ENCODE results near the gene KRT36.
A peak's percentile ranks its signal among the peaks of the same experiment; 100 is the strongest.

KRT36 gene

GRCh38 chr17:41456204-41456603, 33.5 kb downstream of the KRT36 start:
- Histone ChIP-seq H3K9ac (no peak overlapping the region), H3K27ac (no peak overlapping the region), H3K27me3 (no peaks in the 10 kb centered on the region), H4K20me1 (no peaks in the 10 kb centered on the region), H3K4me1 (0 out of 20 replicates have a peak, but pooled peaks cover 0 to 5% (median 0%) of the 10 kb centered on the region in 10 experiments), H3K4me2 (no peak overlapping the region), H3K4me3 (no peak overlapping the region), H3K9me3 (replicated peaks in 1 of 11) (peaks cover 0 to 11% (median 0%) of the 10 kb centered on the region in 11 experiments; a peak in 2 of 22 replicates), H3K36me3 (no peaks in the 10 kb centered on the region)
- no peak for TF ChIP-seq Cebpa-rat (IDR thresholded peaks at IDR 0.05)

GRCh38 chr17:41455236-41455635, 34.5 kb downstream of the KRT36 start:
- Histone ChIP-seq H4K20me1 (no peaks in the 10 kb centered on the region), H3K4me2 (no peak overlapping the region), H3K27me3 (no peaks in the 10 kb centered on the region), H3K9me3 (replicated peaks in 1 of 11) (peaks cover 0 to 18% (median 5%) of the 10 kb centered on the region in 11 experiments; a peak in 2 of 22 replicates), H3K4me1 (0 out of 20 replicates have a peak, but pooled peaks cover 0 to 5% (median 0%) of the 10 kb centered on the region in 10 experiments), H3K4me3 (no peak overlapping the region), H3K27ac (no peak overlapping the region), H3K9ac (no peak overlapping the region), H3K36me3 (no peaks in the 10 kb centered on the region)
- no peak for TF ChIP-seq Cebpa-rat (IDR thresholded peaks at IDR 0.05)

GRCh38 chr17:41453066-41453465, 36.6 kb downstream of the KRT36 start:
- Histone ChIP-seq H3K4me3 (no peak overlapping the region), H4K20me1 (no peaks in the 10 kb centered on the region), H3K27me3 (no peaks in the 10 kb centered on the region), H3K4me1 (0 out of 20 replicates have a peak, but pooled peaks cover 0 to 5% (median 0%) of the 10 kb centered on the region in 10 experiments), H3K4me2 (no peak overlapping the region), H3K36me3 (no peaks in the 10 kb centered on the region), H3K27ac (no peak overlapping the region), H3K9me3 (replicated peaks in 1 of 11) (peaks cover 0 to 18% (median 5%) of the 10 kb centered on the region in 11 experiments; a peak in 2 of 22 replicates), H3K9ac (no peak overlapping the region)
- no peak for TF ChIP-seq Cebpa-rat (IDR thresholded peaks at IDR 0.05)

- H3K27me3 ChIP-seq, result no peaks in the 10 kb centered on the region
- H3K27ac ChIP-seq, result no peak overlapping the region
- no peaks in the 10 kb centered on the region for H3K36me3 ChIP-seq
- no peak overlapping the region for H3K4me3 ChIP-seq
- H3K4me1 ChIP-seq, result 0 out of 20 replicates have a peak, but pooled peaks cover 0 to 5% (median 0%) of the 10 kb centered on the region in 10 experiments
- H3K9me3 ChIP-seq (replicated peaks in 1 of 11), result peaks cover 0 to 18% (median 5%) of the 10 kb centered on the region in 11 experiments; a peak in 2 of 22 replicates
- no peak overlapping the region for H3K9ac ChIP-seq
- no peak for TF ChIP-seq Cebpa-rat (IDR thresholded peaks at IDR 0.05)
- H4K20me1 ChIP-seq, result no peaks in the 10 kb centered on the region
- H3K4me2 ChIP-seq, result no peak overlapping the region
Observed at GRCh38 chr17:41452281-41452680, 37.4 kb downstream of the KRT36 start.

GRCh38 chr17:41451154-41451728, 38.5 kb downstream of the KRT36 start:
- no peak for TF ChIP-seq Cebpa-rat (IDR thresholded peaks at IDR 0.05)
- Histone ChIP-seq H3K4me2 (no peak overlapping the region), H3K36me3 (no peaks in the 10 kb centered on the region), H4K20me1 (no peaks in the 10 kb centered on the region), H3K4me3 (no peak overlapping the region), H3K27me3 (no peaks in the 10 kb centered on the region), H3K9ac (no peak overlapping the region), H3K9me3 (replicated peaks in 1 of 11) (peaks cover 0 to 18% (median 5%) of the 10 kb centered on the region in 11 experiments; a peak in 2 of 22 replicates), H3K27ac (no peak overlapping the region), H3K4me1 (peaks cover 0 to 6% (median 5%) of the 10 kb centered on the region in 10 experiments; a peak in 10 of 20 replicates)

- Histone ChIP-seq H3K36me3 (no peaks in the 10 kb centered on the region), H3K9ac (no peak overlapping the region), H3K4me1 (peaks cover 0 to 8% (median 6%) of the 10 kb centered on the region in 10 experiments; a peak in 10 of 20 replicates), H3K27ac (no peak overlapping the region), H4K20me1 (no peaks in the 10 kb centered on the region), H3K9me3 (replicated peaks in 1 of 11) (peaks cover 0 to 18% (median 5%) of the 10 kb centered on the region in 11 experiments; a peak in 2 of 22 replicates), H3K27me3 (no peaks in the 10 kb centered on the region), H3K4me3 (no peak overlapping the region), H3K4me2 (no peak overlapping the region)
- TF ChIP-seq Cebpa-rat (IDR thresholded peaks at IDR 0.05), result no peak
Observed at GRCh38 chr17:41449008-41449407, 40.7 kb downstream of the KRT36 start.

GRCh38 chr17:41448506-41448905, 41.2 kb downstream of the KRT36 start:
- peaks cover 0 to 18% (median 5%) of the 10 kb centered on the region in 11 experiments; a peak in 2 of 22 replicates for H3K9me3 ChIP-seq (replicated peaks in 1 of 11)
- TF ChIP-seq Cebpa-rat (IDR thresholded peaks at IDR 0.05), result no peak
- H4K20me1 ChIP-seq, result no peaks in the 10 kb centered on the region
- H3K9ac ChIP-seq, result no peak overlapping the region
- H3K4me1 ChIP-seq, result peaks cover 0 to 8% (median 6%) of the 10 kb centered on the region in 10 experiments; a peak in 10 of 20 replicates
- no peaks in the 10 kb centered on the region for H3K27me3 ChIP-seq
- H3K4me3 ChIP-seq, result no peak overlapping the region
- no peak overlapping the region for H3K4me2 ChIP-seq
- H3K36me3 ChIP-seq, result no peaks in the 10 kb centered on the region
- no peak overlapping the region for H3K27ac ChIP-seq

GRCh38 chr17:41446806-41447205, 42.9 kb downstream of the KRT36 start:
- Histone ChIP-seq H3K27ac (no peak overlapping the region), H3K27me3 (no peaks in the 10 kb centered on the region), H3K9me3 (replicated peaks in 1 of 11) (peaks cover 0 to 13% (median 5%) of the 10 kb centered on the region in 11 experiments; a peak in 2 of 22 replicates), H3K4me2 (peak overlapping the region in 5 of 11 experiments; percentile 25 to 46 (median 34); a peak in 9 of 22 replicates), H4K20me1 (no peaks in the 10 kb centered on the region), H3K4me1 (peaks cover 0 to 8% (median 6%) of the 10 kb centered on the region in 10 experiments; a peak in 10 of 20 replicates), H3K4me3 (no peak overlapping the region), H3K36me3 (no peaks in the 10 kb centered on the region), H3K9ac (no peak overlapping the region)
- TF ChIP-seq Cebpa-rat (IDR thresholded peaks at IDR 0.05), result no peak

- no peaks in the 10 kb centered on the region for H3K27me3 ChIP-seq
- no peaks in the 10 kb centered on the region for H4K20me1 ChIP-seq
- peaks cover 0 to 8% (median 6%) of the 10 kb centered on the region in 10 experiments; a peak in 10 of 20 replicates for H3K4me1 ChIP-seq
- no peak for TF ChIP-seq Cebpa-rat (IDR thresholded peaks at IDR 0.05)
- H3K36me3 ChIP-seq, result no peaks in the 10 kb centered on the region
- no peak overlapping the region for H3K4me2 ChIP-seq
- H3K4me3 ChIP-seq, result no peak overlapping the region
- no peak overlapping the region for H3K9ac ChIP-seq
- H3K9me3 ChIP-seq (replicated peaks in 1 of 11), result no peaks in the 10 kb centered on the region
- H3K27ac ChIP-seq, result no peak overlapping the region
Observed at GRCh38 chr17:41444640-41445039, 45.1 kb downstream of the KRT36 start.
